ACHN (cell line): ENCODE measurements around the gene ANGPT4.

ENCODE experiments used
- DNase-seq: peaks from one replicate; pipeline ENCODE4 v3.0.0-alpha.2; 2015
- in situ Hi-C: cut with HindIII; loops from 2 replicates; pipeline ENCODE4 v1.10.0; 2017; ENCODE audit warnings: low sequenced_read_pairs, low pct_ligation_motif_present, low pct_unique_long_range_greater_than_20kb

Gene ANGPT4

GRCh38 chr20:822651-823573 is 93.2 kb downstream of the ANGPT4 start:
- in situ Hi-C loops = no loop called here
- DNase-seq = no peak

GRCh38 chr20:821731-822065 is 94.4 kb downstream of the ANGPT4 start:
- no peak for DNase-seq
- in situ Hi-C loops = no loop called here

DNA sequence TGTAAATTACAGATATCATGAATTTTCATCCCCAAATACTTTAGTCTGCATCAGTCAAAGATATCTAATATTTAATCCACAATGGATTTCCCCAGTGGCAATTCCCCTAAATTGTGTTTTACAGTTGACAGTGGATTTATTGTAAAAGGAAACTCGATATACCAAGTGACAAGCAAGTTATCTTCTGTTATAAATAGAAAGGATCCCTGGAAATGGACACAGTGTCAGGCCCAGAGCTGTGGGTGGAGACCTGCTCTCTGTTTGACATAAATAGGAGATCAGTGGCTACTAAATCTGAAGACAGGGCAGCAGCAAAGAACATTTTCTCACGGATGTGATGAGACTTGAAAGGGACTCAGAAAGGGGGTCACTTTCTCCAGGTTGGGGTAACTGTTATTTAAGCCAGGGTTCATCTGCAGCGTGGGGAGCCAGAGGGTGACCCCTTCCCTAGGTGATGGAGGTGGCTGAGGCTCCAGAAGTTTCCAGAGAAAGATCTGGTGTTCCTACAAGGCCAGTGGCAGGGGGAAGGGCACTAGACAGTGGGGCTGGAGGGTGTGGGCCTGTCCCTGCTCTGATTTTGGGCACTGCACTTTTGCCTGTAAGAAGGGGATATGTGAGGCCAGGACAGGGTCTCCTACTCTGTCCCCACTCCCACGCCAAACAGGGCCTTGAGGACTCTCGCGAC is 94.9 kb downstream of the ANGPT4 start:
- in situ Hi-C loops = no loop called here
- DNase-seq = no peak

GRCh38 chr20:820323-820953 is 95.7 kb downstream of the ANGPT4 start:
- no peak for DNase-seq
- in situ Hi-C loops = no loop called here
